ENCODE measurements around the gene SHISA7.
A peak's percentile ranks its signal among the peaks of the same experiment; 100 is the strongest.

The SHISA7 gene

DNA sequence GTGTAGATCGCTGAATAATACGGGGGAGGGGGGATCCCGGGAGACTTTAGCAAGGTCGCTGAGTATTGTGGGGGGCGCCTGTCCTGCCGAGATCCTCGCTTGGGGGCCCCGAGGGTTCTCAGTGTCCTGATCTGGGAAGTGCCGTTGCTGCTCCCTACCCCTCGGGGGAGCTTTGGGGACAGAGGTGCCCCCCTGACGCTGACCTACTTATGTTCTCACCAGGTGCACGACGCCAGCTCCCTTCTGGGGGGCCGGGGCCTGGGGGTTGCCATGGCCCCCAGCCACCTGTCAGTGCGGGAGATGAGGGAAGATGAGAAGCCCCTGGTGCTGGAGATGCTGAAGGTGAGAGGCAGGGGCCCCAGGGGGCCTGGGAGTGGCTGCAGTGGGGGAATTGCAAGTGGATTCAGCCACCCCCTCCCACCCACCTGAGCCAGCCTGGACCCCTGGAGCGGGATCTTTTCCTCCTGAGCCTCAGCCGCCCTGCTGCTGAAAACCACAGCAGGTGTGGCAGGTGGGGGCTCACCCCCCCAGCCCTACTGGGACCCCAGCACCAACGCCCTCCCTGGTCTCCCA, 42.4 kb upstream of the SHISA7 start (continued):
- TF ChIP-seq, protein P1, sequence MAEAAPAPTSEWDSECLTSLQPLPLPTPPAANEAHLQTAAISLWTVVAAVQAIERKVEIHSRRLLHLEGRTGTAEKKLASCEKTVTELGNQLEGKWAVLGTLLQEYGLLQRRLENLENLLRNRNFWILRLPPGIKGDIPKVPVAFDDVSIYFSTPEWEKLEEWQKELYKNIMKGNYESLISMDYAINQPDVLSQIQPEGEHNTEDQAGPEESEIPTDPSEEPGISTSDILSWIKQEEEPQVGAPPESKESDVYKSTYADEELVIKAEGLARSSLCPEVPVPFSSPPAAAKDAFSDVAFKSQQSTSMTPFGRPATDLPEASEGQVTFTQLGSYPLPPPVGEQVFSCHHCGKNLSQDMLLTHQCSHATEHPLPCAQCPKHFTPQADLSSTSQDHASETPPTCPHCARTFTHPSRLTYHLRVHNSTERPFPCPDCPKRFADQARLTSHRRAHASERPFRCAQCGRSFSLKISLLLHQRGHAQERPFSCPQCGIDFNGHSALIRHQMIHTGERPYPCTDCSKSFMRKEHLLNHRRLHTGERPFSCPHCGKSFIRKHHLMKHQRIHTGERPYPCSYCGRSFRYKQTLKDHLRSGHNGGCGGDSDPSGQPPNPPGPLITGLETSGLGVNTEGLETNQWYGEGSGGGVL (tag by site-specific recombination; IDR thresholded peaks at IDR 0.05): no peak; the same call in none of the 2 replicates
- TF ChIP-seq, protein P2, sequence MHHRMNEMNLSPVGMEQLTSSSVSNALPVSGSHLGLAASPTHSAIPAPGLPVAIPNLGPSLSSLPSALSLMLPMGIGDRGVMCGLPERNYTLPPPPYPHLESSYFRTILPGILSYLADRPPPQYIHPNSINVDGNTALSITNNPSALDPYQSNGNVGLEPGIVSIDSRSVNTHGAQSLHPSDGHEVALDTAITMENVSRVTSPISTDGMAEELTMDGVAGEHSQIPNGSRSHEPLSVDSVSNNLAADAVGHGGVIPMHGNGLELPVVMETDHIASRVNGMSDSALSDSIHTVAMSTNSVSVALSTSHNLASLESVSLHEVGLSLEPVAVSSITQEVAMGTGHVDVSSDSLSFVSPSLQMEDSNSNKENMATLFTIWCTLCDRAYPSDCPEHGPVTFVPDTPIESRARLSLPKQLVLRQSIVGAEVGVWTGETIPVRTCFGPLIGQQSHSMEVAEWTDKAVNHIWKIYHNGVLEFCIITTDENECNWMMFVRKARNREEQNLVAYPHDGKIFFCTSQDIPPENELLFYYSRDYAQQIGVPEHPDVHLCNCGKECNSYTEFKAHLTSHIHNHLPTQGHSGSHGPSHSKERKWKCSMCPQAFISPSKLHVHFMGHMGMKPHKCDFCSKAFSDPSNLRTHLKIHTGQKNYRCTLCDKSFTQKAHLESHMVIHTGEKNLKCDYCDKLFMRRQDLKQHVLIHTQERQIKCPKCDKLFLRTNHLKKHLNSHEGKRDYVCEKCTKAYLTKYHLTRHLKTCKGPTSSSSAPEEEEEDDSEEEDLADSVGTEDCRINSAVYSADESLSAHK (tag by site-specific recombination; IDR thresholded peaks at IDR 0.05): no peak
- TF ChIP-seq ZNF529 (tag by site-specific recombination; IDR thresholded peaks at IDR 0.05; ENCODE audit: insufficient replicate concordance) (no peak), YY1 (tag by site-specific recombination; IDR thresholded peaks at IDR 0.05) (no peak), EGR2 (tag by site-specific recombination; IDR thresholded peaks at IDR 0.05; ENCODE audit: low read depth) (no peak), GLIS1 (tag by site-specific recombination; IDR thresholded peaks at IDR 0.05) (peak; percentile 98), ZNF138 (tag by site-specific recombination; IDR thresholded peaks at IDR 0.05; ENCODE audit: borderline replicate concordance) (no peak), KLF10 (tag by site-specific recombination; IDR thresholded peaks at IDR 0.05) (no peak), ZNF777 (tag by site-specific recombination; IDR thresholded peaks at IDR 0.05; ENCODE audit: borderline replicate concordance) (no peak)
- TF ChIP-seq, protein P3, sequence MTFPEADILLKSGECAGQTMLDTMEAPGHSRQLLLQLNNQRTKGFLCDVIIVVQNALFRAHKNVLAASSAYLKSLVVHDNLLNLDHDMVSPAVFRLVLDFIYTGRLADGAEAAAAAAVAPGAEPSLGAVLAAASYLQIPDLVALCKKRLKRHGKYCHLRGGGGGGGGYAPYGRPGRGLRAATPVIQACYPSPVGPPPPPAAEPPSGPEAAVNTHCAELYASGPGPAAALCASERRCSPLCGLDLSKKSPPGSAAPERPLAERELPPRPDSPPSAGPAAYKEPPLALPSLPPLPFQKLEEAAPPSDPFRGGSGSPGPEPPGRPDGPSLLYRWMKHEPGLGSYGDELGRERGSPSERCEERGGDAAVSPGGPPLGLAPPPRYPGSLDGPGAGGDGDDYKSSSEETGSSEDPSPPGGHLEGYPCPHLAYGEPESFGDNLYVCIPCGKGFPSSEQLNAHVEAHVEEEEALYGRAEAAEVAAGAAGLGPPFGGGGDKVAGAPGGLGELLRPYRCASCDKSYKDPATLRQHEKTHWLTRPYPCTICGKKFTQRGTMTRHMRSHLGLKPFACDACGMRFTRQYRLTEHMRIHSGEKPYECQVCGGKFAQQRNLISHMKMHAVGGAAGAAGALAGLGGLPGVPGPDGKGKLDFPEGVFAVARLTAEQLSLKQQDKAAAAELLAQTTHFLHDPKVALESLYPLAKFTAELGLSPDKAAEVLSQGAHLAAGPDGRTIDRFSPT (tag by site-specific recombination; IDR thresholded peaks at IDR 0.05): no peak
- TF ChIP-seq, protein P4, sequence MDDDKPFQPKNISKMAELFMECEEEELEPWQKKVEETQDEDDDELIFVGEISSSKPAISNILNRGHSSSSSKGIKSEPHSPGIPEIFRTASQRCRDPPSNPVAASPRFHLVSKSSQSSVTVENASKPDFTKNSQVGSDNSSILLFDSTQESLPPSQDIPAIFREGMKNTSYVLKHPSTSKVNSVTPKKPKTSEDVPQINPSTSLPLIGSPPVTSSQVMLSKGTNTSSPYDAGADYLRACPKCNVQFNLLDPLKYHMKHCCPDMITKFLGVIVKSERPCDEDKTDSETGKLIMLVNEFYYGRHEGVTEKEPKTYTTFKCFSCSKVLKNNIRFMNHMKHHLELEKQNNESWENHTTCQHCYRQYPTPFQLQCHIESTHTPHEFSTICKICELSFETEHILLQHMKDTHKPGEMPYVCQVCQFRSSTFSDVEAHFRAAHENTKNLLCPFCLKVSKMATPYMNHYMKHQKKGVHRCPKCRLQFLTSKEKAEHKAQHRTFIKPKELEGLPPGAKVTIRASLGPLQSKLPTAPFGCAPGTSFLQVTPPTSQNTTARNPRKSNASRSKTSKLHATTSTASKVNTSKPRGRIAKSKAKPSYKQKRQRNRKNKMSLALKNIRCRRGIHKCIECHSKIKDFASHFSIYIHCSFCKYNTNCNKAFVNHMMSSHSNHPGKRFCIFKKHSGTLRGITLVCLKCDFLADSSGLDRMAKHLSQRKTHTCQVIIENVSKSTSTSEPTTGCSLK (tag by site-specific recombination; IDR thresholded peaks at IDR 0.05): no peak

DNA sequence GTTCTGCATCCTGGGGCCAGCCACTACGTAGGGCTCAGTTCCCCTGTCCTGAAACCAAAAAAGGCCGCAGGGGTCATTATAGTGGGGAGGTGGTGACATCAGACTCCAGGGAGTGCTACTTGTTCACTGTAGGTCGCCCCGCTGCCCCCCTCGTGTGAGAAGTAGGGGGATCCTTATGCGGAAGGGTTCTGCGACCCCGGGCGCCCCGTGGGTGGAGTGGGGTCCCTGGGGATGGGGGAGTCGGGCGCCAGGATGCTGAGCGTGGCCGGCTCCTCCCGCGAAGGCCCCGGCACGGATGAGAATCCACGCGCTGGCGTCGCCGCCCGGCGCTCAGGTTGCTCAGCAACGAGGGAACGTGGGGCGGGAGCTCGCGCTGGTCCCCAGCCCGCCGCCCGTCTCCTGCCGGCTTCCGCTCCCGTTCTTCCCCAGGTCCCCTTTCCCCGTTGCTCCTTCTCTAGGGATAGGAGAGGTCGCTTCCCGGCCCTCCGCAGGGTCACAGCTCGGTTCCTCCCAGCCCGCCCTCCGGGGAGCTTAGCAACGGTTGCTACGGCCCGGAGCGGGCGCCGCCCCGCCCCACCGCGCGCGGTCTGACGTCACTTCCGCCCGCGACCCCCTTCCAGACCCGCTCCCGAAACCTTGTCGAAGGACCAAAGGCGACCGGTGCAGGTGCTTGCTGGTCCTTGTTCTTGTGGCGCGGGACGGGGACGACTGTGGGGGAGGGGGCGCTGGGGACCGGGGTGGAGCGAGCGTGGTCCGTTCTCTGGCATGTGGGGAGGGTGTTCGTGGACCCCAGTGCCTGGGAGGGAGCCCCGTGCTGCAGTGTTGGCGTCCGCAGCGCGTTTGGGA, 41.7 kb upstream of the SHISA7 start, which contains the start of gene NAT14:
NAT14 (plus strand) TSS at position 596 of the 846 bp plus-strand sequence. CDS start 521 bp downstream, outside the sequence.
- POLR2A ChIA-PET: interaction anchor here (0.6 to 3.5 kb wide), 16 partner anchors 9 to 367 kb away, joined by 3 to 44 read pairs (median 4); partner anchors contain the start of genes FIZ1, ISOC2, KMT5C and PPP1R12C
- no peak for TF ChIP-seq ZNF658 (tag by site-specific recombination; IDR thresholded peaks at IDR 0.05)
- TF ChIP-seq IKZF3 (tag by site-specific recombination; IDR thresholded peaks at IDR 0.05): peak; percentile 39; the same call in 1 of the 2 replicates
- TF ChIP-seq, protein P5, sequence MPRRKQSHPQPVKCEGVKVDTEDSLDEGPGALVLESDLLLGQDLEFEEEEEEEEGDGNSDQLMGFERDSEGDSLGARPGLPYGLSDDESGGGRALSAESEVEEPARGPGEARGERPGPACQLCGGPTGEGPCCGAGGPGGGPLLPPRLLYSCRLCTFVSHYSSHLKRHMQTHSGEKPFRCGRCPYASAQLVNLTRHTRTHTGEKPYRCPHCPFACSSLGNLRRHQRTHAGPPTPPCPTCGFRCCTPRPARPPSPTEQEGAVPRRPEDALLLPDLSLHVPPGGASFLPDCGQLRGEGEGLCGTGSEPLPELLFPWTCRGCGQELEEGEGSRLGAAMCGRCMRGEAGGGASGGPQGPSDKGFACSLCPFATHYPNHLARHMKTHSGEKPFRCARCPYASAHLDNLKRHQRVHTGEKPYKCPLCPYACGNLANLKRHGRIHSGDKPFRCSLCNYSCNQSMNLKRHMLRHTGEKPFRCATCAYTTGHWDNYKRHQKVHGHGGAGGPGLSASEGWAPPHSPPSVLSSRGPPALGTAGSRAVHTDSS (tag by site-specific recombination; IDR thresholded peaks at IDR 0.05): no peak
- TF ChIP-seq ZNF169 (tag by site-specific recombination; IDR thresholded peaks at IDR 0.05): no peak
- no peak for TF ChIP-seq ZNF530 (tag by site-specific recombination; IDR thresholded peaks at IDR 0.05; ENCODE audit: low read depth)
- TF ChIP-seq, protein P6, sequence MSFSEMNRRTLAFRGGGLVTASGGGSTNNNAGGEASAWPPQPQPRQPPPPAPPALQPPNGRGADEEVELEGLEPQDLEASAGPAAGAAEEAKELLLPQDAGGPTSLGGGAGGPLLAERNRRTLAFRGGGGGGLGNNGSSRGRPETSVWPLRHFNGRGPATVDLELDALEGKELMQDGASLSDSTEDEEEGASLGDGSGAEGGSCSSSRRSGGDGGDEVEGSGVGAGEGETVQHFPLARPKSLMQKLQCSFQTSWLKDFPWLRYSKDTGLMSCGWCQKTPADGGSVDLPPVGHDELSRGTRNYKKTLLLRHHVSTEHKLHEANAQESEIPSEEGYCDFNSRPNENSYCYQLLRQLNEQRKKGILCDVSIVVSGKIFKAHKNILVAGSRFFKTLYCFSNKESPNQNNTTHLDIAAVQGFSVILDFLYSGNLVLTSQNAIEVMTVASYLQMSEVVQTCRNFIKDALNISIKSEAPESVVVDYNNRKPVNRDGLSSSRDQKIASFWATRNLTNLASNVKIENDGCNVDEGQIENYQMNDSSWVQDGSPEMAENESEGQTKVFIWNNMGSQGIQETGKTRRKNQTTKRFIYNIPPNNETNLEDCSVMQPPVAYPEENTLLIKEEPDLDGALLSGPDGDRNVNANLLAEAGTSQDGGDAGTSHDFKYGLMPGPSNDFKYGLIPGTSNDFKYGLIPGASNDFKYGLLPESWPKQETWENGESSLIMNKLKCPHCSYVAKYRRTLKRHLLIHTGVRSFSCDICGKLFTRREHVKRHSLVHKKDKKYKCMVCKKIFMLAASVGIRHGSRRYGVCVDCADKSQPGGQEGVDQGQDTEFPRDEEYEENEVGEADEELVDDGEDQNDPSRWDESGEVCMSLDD (tag by site-specific recombination; IDR thresholded peaks at IDR 0.05): no peak
- TF ChIP-seq TRIM28 (IDR thresholded peaks at IDR 0.05; ENCODE audit: borderline replicate concordance, low read length): no peak
- TF ChIP-seq OSR2 (tag by site-specific recombination; IDR thresholded peaks at IDR 0.05): no peak
- TF ChIP-seq MYNN (tag by site-specific recombination; IDR thresholded peaks at IDR 0.05; ENCODE audit: borderline replicate concordance): peak; percentile 90; the same call in 1 of the 2 replicates
- TF ChIP-seq ZNF596 (tag by site-specific recombination; IDR thresholded peaks at IDR 0.05): no peak

More for the DNA sequence above, 41.7 kb upstream of the SHISA7 start, which contains the start of gene NAT14:
- Histone ChIP-seq H3K4me1 (ENCODE audit: control insufficient read depth, insufficient read depth, low read length) (peaks cover 23% of the 10 kb centered on the region), H3K36me3 (ENCODE audit: control insufficient read depth in 2 of 2, insufficient read depth in 1 of 2, low read length in 2 of 2) (peaks cover 0 to 9% of the 10 kb centered on the region in 2 experiments; a peak in 1 of 3 replicates), H3K4me3 (ENCODE audit: low read depth, low read length) (peak within 1 kb of the TSS; percentile 91), H3K9me3 (ENCODE audit: control insufficient read depth, insufficient read depth, low read depth, low read length) (no peaks in the 10 kb centered on the region), H3K27ac (ENCODE audit: extremely low read depth, low read depth, low read length) (peak within 1 kb of the TSS; percentile 59; the same call in 1 of the 2 replicates)
- CTCF ChIA-PET: interaction anchor here (0.6 to 4.3 kb wide), 7 partner anchors 9 to 344 kb away, joined by 3 to 42 read pairs (median 3); no protein-coding TSS in a partner anchor
